Left ventricle myocardium inferior (tissue), 1 donor: ENCODE measurements around the gene JARID2. TPM values are rescaled to one million over a fixed set of nuclear protein-coding genes. Genes with fewer than 3 reads are reported as not detected.

ENCODE experiments used
- DNase-seq: peaks from one replicate; pipeline ENCODE4 v3.0.0-alpha.2; 2020
- H3K27ac ChIP-seq: fragments of 200-600 bp; replicated peaks from 2 replicates; pipeline ENCODE4 v1.8.0; 2021
- H3K27me3 ChIP-seq: fragments of 200-600 bp; 2 replicates; pipeline ENCODE4 v1.8.0; 2021; ENCODE audit warnings: low read depth
- H3K36me3 ChIP-seq: fragments of 200-600 bp; 2 replicates; pipeline ENCODE4 v1.8.0; 2021
- H3K4me1 ChIP-seq: fragments of 200-600 bp; 2 replicates; pipeline ENCODE4 v1.8.0; 2021
- H3K4me3 ChIP-seq: fragments of 200-600 bp; 2 replicates; pipeline ENCODE4 v1.8.0; 2021; ENCODE audit warnings: mild to moderate bottlenecking, moderate library complexity
- H3K9me3 ChIP-seq: fragments of 200-600 bp; replicated peaks from 2 replicates; pipeline ENCODE4 v1.8.0; 2021
- CTCF ChIP-seq: fragments of 200-600 bp; IDR thresholded peaks from 2 replicates; pipeline ENCODE4 v1.8.0; 2021; ENCODE audit warnings: antibody characterized with exemption, mild to moderate bottlenecking, borderline replicate concordance
- intact Hi-C: fragments of 100-400 bp; cut with micrococcal nuclease; formaldehyde crosslinking; loops from one replicate; pipeline ENCODE4 v1.11.0; 2022
- total RNA-seq: library from RNA; stranded (reverse); fragmentation: NEBNext Ultra II Directional; extraction: Animal tissue kit (Norgen Biotek cat#: 25700); gene quantifications from one replicate; pipeline ENCODE4 v1.2.1, GENCODE V29; 2021
- donor health status: DM: no; HTN: yes; CAD: no; lungs with severe emphysema.

JARID2 gene
- total RNA-seq, 1 donor from 2014 or later, result 6.5 TPM

GRCh38 chr6:15340775-15341174, 94.9 kb downstream of the JARID2 start:
- no peaks in the 10 kb centered on the region for H3K27me3 ChIP-seq
- H3K27ac ChIP-seq, result no peak overlapping the region
- H3K4me3 ChIP-seq, result no peak overlapping the region
- H3K36me3 ChIP-seq, result no peaks in the 10 kb centered on the region
- no peak for DNase-seq
- TF ChIP-seq CTCF, result no peak
- intact Hi-C loops, result no loop called here
- no peaks in the 10 kb centered on the region for H3K9me3 ChIP-seq
- peaks cover 64% of the 10 kb centered on the region for H3K4me1 ChIP-seq

- peaks cover 64% of the 10 kb centered on the region for H3K4me1 ChIP-seq
- H3K27me3 ChIP-seq, result no peaks in the 10 kb centered on the region
- no peaks in the 10 kb centered on the region for H3K9me3 ChIP-seq
- intact Hi-C loops, result no loop called here
- H3K4me3 ChIP-seq, result no peak overlapping the region
- TF ChIP-seq CTCF, result no peak
- no peaks in the 10 kb centered on the region for H3K36me3 ChIP-seq
- no peak overlapping the region for H3K27ac ChIP-seq
- DNase-seq, result no peak
Observed at GRCh38 chr6:15341311-15342001, 95.6 kb downstream of the JARID2 start.

- DNase-seq, result no peak
- H3K4me1 ChIP-seq, result peaks cover 60% of the 10 kb centered on the region
Observed at GRCh38 chr6:15342114-15342513, 96.2 kb downstream of the JARID2 start.

GRCh38 chr6:15343490-15344191, 97.8 kb downstream of the JARID2 start:
- no peaks in the 10 kb centered on the region for H3K36me3 ChIP-seq
- peaks cover 44% of the 10 kb centered on the region for H3K4me1 ChIP-seq
- TF ChIP-seq CTCF, result no peak
- H3K27me3 ChIP-seq, result no peaks in the 10 kb centered on the region
- H3K4me3 ChIP-seq, result no peak overlapping the region
- intact Hi-C loops, result no loop called here
- no peak overlapping the region for H3K27ac ChIP-seq
- no peaks in the 10 kb centered on the region for H3K9me3 ChIP-seq
- no peak for DNase-seq

More at GRCh38 chr6:15342114-15342513, 96.2 kb downstream of the JARID2 start:
- H3K9me3 ChIP-seq, result no peaks in the 10 kb centered on the region
- no peaks in the 10 kb centered on the region for H3K27me3 ChIP-seq
- TF ChIP-seq CTCF, result no peak
- H3K27ac ChIP-seq, result no peak overlapping the region
- no peak overlapping the region for H3K4me3 ChIP-seq
- intact Hi-C loops, result no loop called here
- no peaks in the 10 kb centered on the region for H3K36me3 ChIP-seq

- no peaks in the 10 kb centered on the region for H3K9me3 ChIP-seq
- no peaks in the 10 kb centered on the region for H3K27me3 ChIP-seq
- H3K27ac ChIP-seq, result no peak overlapping the region
- TF ChIP-seq CTCF, result no peak
- H3K4me1 ChIP-seq, result peaks cover 43% of the 10 kb centered on the region
- DNase-seq, result no peak
- H3K4me3 ChIP-seq, result no peak overlapping the region
- no peaks in the 10 kb centered on the region for H3K36me3 ChIP-seq
- intact Hi-C loops, result no loop called here
Observed at GRCh38 chr6:15344192-15344519, 98.3 kb downstream of the JARID2 start.
